HFFc6 (cell line): ENCODE results near the gene SEMA4F. TPM values are rescaled to one million over a fixed set of nuclear protein-coding genes. Genes with fewer than 3 reads are reported as not detected.

Source experiments
- DNase-seq: peaks from one replicate; pipeline ENCODE4 v3.0.0-alpha.2; 2018
- H3K27ac Mint-ChIP-seq: 2 replicates; pipeline ENCODE4 v1.8.0; 2020; ENCODE audit warnings: mild to moderate bottlenecking, mixed read lengths
- H3K27me3 Mint-ChIP-seq: 2 replicates; pipeline ENCODE4 v1.8.0; 2021; ENCODE audit warnings: mild to moderate bottlenecking, moderate library complexity, mixed read lengths; ENCODE audit not compliant: insufficient read depth
- H3K36me3 Mint-ChIP-seq: 2 replicates; pipeline ENCODE4 v1.8.0; 2021; ENCODE audit warnings: low read depth, mixed read lengths
- H3K4me1 Mint-ChIP-seq: 2 replicates; pipeline ENCODE4 v1.8.0; 2020; ENCODE audit warnings: low read depth, mixed read lengths
- H3K4me3 Mint-ChIP-seq: 2 replicates; pipeline ENCODE4 v1.8.0; 2020; ENCODE audit warnings: mild to moderate bottlenecking, moderate library complexity, mixed read lengths
- H3K9me3 Mint-ChIP-seq: 2 replicates; pipeline ENCODE4 v1.8.0; 2020; ENCODE audit warnings: mild to moderate bottlenecking, mixed read lengths
- total RNA-seq, 6 experiments: library from RNA; stranded (reverse); fragmentation: NEBNext Ultra II Directional; extraction: Animal tissue kit (Norgen Biotek cat#: 25700); gene quantifications; 2 replicates in 1 of 6; 3 replicates in 5 of 6; pipeline ENCODE4 v1.2.3, GENCODE V29; 2021
- TF ChIP-seq, protein P1 (sequence below): fragments of 200-600 bp; sonication (generic); IDR thresholded peaks from 2 replicates; pipeline ENCODE4 v1.5.0; 2021; ENCODE audit warnings: antibody characterized with exemption, mild to moderate bottlenecking

The SEMA4F gene
- total RNA-seq, 6 experiments from 2014 or later = 12.5 to 16.5 (median 14.4) TPM

DNA sequence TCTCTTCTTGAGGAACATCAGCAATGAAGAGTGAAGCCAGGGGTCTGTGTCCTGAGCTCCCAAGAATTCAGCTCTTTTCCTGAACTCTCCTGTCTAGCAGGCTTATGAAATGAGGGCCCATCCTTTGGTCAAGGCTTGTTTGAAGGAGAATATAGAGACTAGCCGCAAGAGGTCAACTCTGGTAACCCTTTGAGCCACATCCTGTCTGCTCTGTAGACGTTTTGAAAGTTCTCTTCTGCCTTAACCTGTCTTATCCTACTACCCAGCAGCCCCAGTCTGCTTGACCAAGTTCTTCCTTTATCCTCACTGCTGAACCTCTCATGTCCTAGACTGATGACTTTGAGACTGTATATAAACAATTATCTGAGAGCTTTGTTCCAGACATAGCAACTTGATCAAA is 5.4 kb downstream of the SEMA4F start:
- peaks cover 35% of the 10 kb centered on the region for H3K4me1 Mint-ChIP-seq
- H3K27ac Mint-ChIP-seq = no peak overlapping the region
- H3K27me3 Mint-ChIP-seq = no peaks in the 10 kb centered on the region; the same call in 1 of the 2 replicates

DNA sequence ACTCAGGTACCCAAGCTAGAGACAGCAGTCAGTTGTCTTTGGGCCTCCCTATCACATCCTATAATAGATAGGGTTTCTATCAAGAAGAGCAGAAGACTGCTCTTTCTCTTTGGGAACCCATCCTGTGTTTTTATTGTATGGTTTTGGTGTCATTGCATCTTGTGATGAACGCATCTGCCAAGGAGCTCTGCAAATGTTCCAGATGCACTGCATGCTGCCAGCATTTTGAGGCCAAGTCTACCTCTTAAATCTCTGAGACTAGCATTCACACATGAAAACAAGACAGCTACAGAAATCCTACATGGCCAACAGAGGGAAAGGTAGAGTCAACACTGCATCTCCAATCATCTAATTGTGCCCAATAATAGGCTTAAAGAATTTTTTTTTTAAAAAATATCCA is 14.0 kb downstream of the SEMA4F start:
- no peak for DNase-seq
- TF ChIP-seq, protein P1, sequence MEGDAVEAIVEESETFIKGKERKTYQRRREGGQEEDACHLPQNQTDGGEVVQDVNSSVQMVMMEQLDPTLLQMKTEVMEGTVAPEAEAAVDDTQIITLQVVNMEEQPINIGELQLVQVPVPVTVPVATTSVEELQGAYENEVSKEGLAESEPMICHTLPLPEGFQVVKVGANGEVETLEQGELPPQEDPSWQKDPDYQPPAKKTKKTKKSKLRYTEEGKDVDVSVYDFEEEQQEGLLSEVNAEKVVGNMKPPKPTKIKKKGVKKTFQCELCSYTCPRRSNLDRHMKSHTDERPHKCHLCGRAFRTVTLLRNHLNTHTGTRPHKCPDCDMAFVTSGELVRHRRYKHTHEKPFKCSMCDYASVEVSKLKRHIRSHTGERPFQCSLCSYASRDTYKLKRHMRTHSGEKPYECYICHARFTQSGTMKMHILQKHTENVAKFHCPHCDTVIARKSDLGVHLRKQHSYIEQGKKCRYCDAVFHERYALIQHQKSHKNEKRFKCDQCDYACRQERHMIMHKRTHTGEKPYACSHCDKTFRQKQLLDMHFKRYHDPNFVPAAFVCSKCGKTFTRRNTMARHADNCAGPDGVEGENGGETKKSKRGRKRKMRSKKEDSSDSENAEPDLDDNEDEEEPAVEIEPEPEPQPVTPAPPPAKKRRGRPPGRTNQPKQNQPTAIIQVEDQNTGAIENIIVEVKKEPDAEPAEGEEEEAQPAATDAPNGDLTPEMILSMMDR = no peak
- no peak overlapping the region for H3K4me3 Mint-ChIP-seq
- no peak overlapping the region for H3K27ac Mint-ChIP-seq
- H3K9me3 Mint-ChIP-seq = peaks cover 4% of the 10 kb centered on the region
- peaks cover 19% of the 10 kb centered on the region for H3K4me1 Mint-ChIP-seq
- H3K27me3 Mint-ChIP-seq = 0 out of 2 replicates have a peak, but pooled peaks cover 2% of the 10 kb centered on the region
- peaks cover 17% of the 10 kb centered on the region for H3K36me3 Mint-ChIP-seq

More for the DNA sequence above, 5.4 kb downstream of the SEMA4F start:
- TF ChIP-seq, protein P1 = no peak
- Mint-ChIP-seq H3K36me3 (no peaks in the 10 kb centered on the region), H3K9me3 (no peaks in the 10 kb centered on the region), H3K4me3 (no peak overlapping the region)
- DNase-seq = no peak

DNA sequence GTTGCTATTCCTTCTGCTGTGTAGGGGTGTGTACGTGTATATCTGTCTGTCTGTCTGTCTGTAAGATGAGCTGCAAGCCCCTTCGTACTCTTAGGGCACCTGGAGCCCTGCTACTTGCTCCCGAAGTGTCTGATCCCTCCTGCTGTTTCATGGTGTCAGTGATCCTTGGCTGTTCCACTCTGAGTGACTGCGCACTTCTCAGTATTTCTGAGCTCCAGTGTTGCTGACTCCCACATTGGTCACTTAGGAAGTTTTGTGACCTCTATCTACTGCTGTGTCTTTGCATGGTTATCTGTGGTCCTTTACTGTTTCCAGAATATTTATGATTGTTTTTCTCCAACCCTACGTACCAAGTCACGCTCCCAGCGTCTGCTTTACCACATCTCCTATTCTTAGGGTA is 16.2 kb downstream of the SEMA4F start:
- no peak for DNase-seq
- H3K4me1 Mint-ChIP-seq = peaks cover 19% of the 10 kb centered on the region
- peaks cover 4% of the 10 kb centered on the region for H3K9me3 Mint-ChIP-seq
- no peak overlapping the region for H3K27ac Mint-ChIP-seq
- TF ChIP-seq, protein P1 = no peak
- no peak overlapping the region for H3K4me3 Mint-ChIP-seq
- peaks cover 17% of the 10 kb centered on the region for H3K36me3 Mint-ChIP-seq
- H3K27me3 Mint-ChIP-seq = 0 out of 2 replicates have a peak, but pooled peaks cover 2% of the 10 kb centered on the region

DNA sequence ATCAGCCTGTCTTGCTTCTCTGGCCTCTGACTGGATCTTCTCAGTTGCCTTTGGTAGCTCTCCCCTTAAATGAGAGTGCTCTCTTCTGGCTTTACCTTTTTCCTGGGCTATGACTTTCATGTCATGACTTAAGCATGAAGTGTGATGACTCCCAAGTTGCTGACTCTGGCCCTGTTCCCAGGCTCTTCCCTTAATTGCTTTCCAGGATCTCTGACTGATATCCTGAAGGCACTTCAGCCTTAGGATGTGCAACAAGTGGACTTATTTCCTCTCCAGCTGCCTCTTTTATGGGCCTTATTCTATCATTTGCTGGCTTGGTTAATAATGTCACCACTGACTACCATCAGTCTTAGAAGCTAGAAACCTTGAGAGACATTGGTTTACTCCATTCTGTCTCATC is 17.4 kb downstream of the SEMA4F start:
- Mint-ChIP-seq H3K36me3 (peaks cover 25% of the 10 kb centered on the region), H3K27me3 (peaks cover 3% of the 10 kb centered on the region; the same call in 1 of the 2 replicates), H3K4me3 (no peak overlapping the region), H3K4me1 (peaks cover 19% of the 10 kb centered on the region), H3K27ac (peak overlapping the region; percentile 36; the same call in 1 of the 2 replicates), H3K9me3 (peaks cover 4% of the 10 kb centered on the region)
- peak; percentile 79 for DNase-seq
- TF ChIP-seq, protein P1 = no peak

DNA sequence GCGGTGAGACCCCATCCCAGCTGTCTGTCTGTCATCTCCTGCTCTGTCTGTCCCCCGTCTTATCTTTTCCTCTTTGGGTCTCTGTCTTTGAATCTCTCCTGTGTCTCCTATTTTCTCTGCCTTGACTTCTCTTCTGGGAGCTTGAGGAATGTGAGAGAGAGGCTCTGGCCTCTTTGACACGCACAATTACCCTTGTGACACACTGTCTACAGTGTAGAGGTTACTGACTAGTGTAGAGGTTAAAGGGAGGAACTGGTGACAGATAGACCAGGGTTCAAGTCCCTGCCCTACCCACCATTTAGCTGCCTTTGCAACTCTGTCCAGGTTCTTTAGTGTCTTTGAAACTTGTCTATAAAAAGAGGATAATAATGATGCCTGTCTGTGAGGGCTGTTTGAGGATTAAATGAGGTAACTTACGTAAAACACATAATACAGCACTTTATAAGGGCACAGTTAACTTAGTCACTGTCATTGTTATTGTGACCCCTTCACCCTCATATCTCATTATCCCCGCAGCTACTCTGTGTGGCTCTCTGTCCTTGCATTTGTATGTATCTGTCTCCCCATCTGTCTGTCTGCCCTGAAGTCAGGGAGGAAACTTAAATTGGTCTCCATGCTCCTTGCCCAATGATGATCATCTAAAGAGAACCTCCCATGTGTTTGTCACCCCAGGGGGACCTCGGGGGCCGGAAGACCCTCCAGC is 19.9 kb downstream of the SEMA4F start:
- Mint-ChIP-seq H3K27ac (no peak overlapping the region), H3K9me3 (peaks cover 4% of the 10 kb centered on the region), H3K36me3 (peaks cover 21% of the 10 kb centered on the region), H3K4me1 (peaks cover 19% of the 10 kb centered on the region), H3K27me3 (peaks cover 3% of the 10 kb centered on the region; the same call in 1 of the 2 replicates), H3K4me3 (no peak overlapping the region)
- DNase-seq = no peak
- TF ChIP-seq, protein P1 = no peak
